ENCODE measurements around the gene COL4A2.

DNA sequence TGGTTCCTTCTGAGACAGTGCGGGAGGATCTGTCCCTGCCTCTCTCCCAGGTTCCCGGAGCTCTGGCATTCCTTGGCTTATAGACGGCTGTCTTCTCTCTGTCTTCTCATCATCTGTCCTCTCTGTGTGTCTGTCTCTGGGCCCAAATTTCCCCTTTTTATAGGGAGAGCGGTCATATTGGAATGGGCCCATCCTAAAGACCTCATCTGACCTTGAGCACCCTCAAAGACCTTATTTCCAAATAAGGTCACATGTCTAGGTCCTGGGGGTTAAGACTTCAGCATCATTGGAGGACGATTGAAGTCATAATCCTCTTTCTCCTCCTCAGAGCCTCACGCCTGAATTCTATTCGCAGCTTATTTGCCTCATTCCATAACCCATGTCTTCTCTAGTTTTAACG, 156.1 kb downstream of the COL4A2 start:
- TF ChIP-seq POLR2A (IDR thresholded peaks at IDR 0.05) (no peak), CTCF (IDR thresholded peaks at IDR 0.05) (no peak)
